ENCODE measurements around the gene CBX7.

CBX7 gene

DNA sequence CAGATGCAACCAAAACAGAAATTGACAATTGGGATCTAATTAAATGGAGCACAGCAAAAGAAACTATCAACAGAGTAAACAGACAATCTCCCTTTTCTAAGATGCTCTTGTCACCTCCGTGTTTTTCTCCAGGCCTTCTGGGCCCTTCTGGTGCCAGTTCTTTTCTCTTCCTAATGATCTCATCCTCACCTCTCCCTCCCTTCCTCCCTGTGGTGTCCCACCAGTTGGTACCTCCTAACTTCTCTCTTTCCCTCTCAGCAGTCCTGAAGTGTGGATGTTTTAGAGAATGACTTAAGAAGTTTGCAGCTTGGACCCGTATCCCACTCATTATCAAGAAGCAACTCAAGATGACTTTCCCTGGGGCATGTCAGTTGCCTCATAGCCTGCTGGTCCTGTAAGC is 49.0 kb downstream of the CBX7 start:
- DNase-seq (ENCODE audit: low read depth, low spot score) = no peak
- Histone ChIP-seq H3K4me1 (ENCODE audit: control insufficient read depth, insufficient read depth, low read length) (peaks cover 4% of the 10 kb centered on the region), H3K27ac (ENCODE audit: low read length) (no peak overlapping the region), H3K9me3 (ENCODE audit: control insufficient read depth, insufficient read depth, low read length) (no peaks in the 10 kb centered on the region), H3K27me3 (ENCODE audit: control insufficient read depth, insufficient read depth, low read length) (no peaks in the 10 kb centered on the region), H3K4me3 (ENCODE audit: low read length) (no peak overlapping the region), H3K36me3 (ENCODE audit: control insufficient read depth, insufficient read depth, low read length) (no peaks in the 10 kb centered on the region)
- WGBS (ENCODE audit: insufficient coverage, insufficient read length) = no CpG with 5 or more reads among the region's 2 CpGs

DNA sequence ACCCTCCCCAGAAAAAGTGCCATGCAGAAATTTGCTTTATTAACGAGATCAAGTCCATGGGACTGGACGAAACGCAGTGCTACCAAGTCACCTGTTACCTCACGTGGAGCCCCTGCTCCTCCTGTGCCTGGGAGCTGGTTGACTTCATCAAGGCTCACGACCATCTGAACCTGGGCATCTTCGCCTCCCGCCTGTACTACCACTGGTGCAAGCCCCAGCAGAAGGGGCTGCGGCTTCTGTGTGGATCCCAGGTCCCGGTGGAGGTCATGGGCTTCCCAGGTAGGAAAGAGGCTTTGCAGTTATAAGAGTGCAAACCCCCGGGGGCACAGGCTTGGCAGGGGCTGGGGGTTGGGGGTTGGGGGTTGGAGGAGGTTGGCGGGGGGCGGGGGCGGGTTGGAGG is 51.3 kb downstream of the CBX7 start:
- no CpG with 5 or more reads among the region's 13 CpGs for WGBS (ENCODE audit: insufficient coverage, insufficient read length)
- Histone ChIP-seq H3K4me3 (ENCODE audit: low read length) (no peak overlapping the region), H3K9me3 (ENCODE audit: control insufficient read depth, insufficient read depth, low read length) (no peaks in the 10 kb centered on the region), H3K36me3 (ENCODE audit: control insufficient read depth, insufficient read depth, low read length) (no peaks in the 10 kb centered on the region), H3K27me3 (ENCODE audit: control insufficient read depth, insufficient read depth, low read length) (no peaks in the 10 kb centered on the region), H3K4me1 (ENCODE audit: control insufficient read depth, insufficient read depth, low read length) (peaks cover 8% of the 10 kb centered on the region), H3K27ac (ENCODE audit: low read length) (no peak overlapping the region)
- DNase-seq (ENCODE audit: low read depth, low spot score) = no peak

DNA sequence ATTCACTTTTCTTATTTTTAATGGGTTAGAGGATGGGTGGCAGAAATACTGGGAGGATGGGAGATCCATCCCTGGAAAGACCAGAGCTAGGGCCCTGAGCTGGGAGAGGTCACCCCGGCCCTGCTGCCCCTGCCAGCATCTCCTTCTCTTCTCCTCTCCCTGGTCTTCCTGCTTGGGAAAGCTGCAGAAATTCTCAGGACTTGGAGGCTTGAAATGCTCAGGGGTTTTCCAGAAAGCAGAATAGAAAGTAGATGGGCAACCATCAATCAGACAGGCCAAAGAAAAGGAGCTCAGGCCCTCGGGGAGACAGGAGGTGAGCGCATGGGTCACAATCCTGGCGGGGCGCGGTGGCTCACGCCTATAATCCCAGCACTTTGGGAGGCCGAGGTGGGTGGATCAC is 53.9 kb downstream of the CBX7 start:
- H3K9me3 ChIP-seq (ENCODE audit: control insufficient read depth, insufficient read depth, low read length) = no peaks in the 10 kb centered on the region
- no peak overlapping the region for H3K4me3 ChIP-seq (ENCODE audit: low read length)
- no peaks in the 10 kb centered on the region for H3K27me3 ChIP-seq (ENCODE audit: control insufficient read depth, insufficient read depth, low read length)
- no CpG with 5 or more reads among the region's 8 CpGs for WGBS (ENCODE audit: insufficient coverage, insufficient read length)
- peaks cover 8% of the 10 kb centered on the region for H3K4me1 ChIP-seq (ENCODE audit: control insufficient read depth, insufficient read depth, low read length)
- H3K36me3 ChIP-seq (ENCODE audit: control insufficient read depth, insufficient read depth, low read length) = no peaks in the 10 kb centered on the region
- H3K27ac ChIP-seq (ENCODE audit: low read length) = no peak overlapping the region
- DNase-seq (ENCODE audit: low read depth, low spot score) = no peak

DNA sequence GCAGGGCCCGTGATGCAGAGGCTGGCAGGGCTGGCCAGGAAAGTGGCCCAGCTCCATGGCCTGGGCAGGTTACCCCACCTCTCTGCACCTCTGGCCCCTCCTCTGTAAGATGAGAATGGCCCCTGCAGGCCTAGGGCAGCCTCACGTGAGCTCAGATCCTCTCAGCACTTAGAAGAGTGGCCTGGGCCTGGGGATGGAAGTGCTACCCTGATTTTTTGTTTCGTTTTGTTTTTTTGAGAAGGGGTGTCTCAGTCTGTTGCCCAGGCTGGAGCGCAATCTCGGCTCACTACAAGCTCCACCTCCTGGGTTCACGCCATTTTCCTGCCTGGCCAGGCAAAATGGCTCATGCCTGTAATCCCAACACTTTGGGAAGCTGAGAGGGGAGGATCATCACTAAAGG is 54.5 kb downstream of the CBX7 start:
- H3K36me3 ChIP-seq (ENCODE audit: control insufficient read depth, insufficient read depth, low read length) = no peaks in the 10 kb centered on the region
- H3K4me3 ChIP-seq (ENCODE audit: low read length) = no peak overlapping the region
- DNase-seq (ENCODE audit: low read depth, low spot score) = no peak
- no peaks in the 10 kb centered on the region for H3K9me3 ChIP-seq (ENCODE audit: control insufficient read depth, insufficient read depth, low read length)
- peaks cover 8% of the 10 kb centered on the region for H3K4me1 ChIP-seq (ENCODE audit: control insufficient read depth, insufficient read depth, low read length)
- H3K27ac ChIP-seq (ENCODE audit: low read length) = no peak overlapping the region
- no CpG with 5 or more reads among the region's 6 CpGs for WGBS (ENCODE audit: insufficient coverage, insufficient read length)
- no peaks in the 10 kb centered on the region for H3K27me3 ChIP-seq (ENCODE audit: control insufficient read depth, insufficient read depth, low read length)

DNA sequence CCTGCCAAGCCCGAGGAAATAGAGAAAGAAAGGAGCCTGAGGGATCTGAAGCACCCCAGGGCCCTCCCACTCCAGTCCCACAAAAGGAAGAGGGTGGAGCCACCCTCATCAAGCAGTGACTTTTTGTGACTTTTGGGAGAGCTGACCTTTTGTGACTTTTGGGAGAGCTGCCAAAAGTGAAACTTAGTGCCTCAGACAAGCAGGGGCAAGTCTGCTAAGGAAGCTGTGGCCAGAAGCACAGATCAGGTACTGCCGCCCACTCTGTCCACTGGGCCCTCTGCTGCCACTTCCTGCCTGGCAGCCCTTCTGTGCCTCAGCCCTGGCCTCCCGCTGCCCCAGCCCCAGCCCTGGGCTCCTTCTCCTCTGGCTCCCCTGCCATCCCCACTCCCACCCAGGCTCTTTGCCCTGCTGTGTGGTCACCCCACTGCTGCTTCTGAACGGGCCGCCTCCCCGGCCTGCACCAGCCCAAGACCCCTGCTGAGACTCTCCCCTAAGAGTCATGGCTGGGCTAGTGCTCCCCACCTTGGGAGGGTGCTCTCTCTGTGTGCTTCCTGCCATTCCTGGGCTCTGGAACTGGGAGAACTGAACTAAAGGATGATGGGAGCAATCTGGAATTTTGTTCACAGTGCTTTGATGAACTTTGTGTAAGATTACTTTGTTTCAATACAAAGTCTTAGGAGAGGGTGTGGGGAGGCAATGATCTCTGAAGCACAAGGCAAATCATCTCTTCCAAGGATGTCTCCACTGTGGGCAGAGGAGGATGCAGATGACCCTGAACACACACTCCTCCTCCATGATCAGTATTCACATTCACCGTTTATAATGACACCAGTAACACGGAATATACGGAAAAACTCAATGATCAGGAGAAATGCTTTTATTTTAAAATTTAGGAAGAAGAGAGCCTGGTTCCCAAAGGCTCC is 55.1 kb downstream of the CBX7 start, which contains the start of gene APOBEC3H:
Gene APOBEC3H, plus strand, starts transcription at position 147 of the 923 bp plus-strand sequence. CDS start 3,035 bp downstream, outside the sequence.
- no CpG with 5 or more reads among the region's 9 CpGs for WGBS (ENCODE audit: insufficient coverage, insufficient read length)
- no peak for DNase-seq (ENCODE audit: low read depth, low spot score)
- Histone ChIP-seq H3K27me3 (ENCODE audit: control insufficient read depth, insufficient read depth, low read length) (no peaks in the 10 kb centered on the region), H3K4me3 (ENCODE audit: low read length) (no peak within 1 kb of the TSS), H3K36me3 (ENCODE audit: control insufficient read depth, insufficient read depth, low read length) (no peaks in the 10 kb centered on the region), H3K4me1 (ENCODE audit: control insufficient read depth, insufficient read depth, low read length) (peaks cover 8% of the 10 kb centered on the region), H3K9me3 (ENCODE audit: control insufficient read depth, insufficient read depth, low read length) (no peaks in the 10 kb centered on the region), H3K27ac (ENCODE audit: low read length) (no peak within 1 kb of the TSS)

DNA sequence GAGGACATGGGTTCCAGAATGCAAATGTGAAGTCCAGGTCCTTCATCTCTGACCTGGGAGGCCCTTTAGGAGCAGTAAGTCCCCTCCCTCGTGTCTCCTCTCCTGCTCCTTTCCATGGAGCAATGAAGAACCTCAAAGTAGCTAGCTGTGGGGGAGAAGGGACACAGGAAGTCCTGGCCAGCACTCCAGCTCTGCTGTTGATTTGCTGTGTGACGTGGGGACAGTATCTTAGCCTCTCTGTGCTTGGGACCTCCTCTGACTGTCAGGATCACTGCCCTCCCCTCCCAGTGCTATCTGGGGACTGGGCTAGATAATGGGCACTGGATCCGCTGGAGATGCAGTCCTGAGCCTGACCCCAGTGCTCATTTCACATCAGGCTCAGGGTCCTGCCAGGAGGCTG is 56.5 kb downstream of the CBX7 start:
- H3K36me3 ChIP-seq (ENCODE audit: control insufficient read depth, insufficient read depth, low read length) = no peaks in the 10 kb centered on the region
- no peak overlapping the region for H3K27ac ChIP-seq (ENCODE audit: low read length)
- H3K27me3 ChIP-seq (ENCODE audit: control insufficient read depth, insufficient read depth, low read length) = no peaks in the 10 kb centered on the region
- no peak for DNase-seq (ENCODE audit: low read depth, low spot score)
- WGBS (ENCODE audit: insufficient coverage, insufficient read length) = no CpG with 5 or more reads among the region's 3 CpGs
- H3K4me1 ChIP-seq (ENCODE audit: control insufficient read depth, insufficient read depth, low read length) = peaks cover 3% of the 10 kb centered on the region
- H3K9me3 ChIP-seq (ENCODE audit: control insufficient read depth, insufficient read depth, low read length) = no peaks in the 10 kb centered on the region
- no peak overlapping the region for H3K4me3 ChIP-seq (ENCODE audit: low read length)

DNA sequence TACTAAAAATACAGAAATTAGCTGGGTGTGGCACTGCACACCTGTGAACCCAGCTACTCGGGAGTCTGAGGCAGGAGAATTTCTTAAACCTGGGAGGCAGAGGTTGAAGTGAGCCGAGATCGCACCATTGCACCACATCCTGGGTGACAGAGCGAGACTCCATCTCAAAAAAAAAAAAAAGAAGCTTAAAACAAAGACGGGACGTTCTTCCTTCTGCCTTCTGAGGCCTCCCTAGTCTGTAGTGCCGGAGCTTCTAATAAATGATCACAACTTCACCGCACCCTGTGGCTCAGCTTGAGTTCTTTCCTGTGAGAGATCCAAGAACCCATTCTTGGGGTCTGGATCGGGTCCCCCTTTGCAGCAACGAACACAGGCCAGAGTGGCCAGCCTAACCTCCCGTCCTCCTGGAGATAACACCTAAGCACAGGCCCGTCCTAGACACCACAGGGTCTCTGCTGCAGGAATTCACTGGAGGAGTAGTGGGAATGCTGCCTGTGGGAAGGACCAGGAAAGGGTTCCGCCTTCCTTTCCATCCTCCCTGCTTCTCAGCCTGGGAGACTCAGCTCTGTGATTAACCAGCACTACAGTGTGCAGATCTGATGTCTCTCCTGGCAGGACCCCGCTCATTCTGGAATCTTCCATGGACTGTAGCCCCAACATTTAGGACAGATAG is 57.6 kb downstream of the CBX7 start:
- peaks cover 3% of the 10 kb centered on the region for H3K4me1 ChIP-seq (ENCODE audit: control insufficient read depth, insufficient read depth, low read length)
- H3K36me3 ChIP-seq (ENCODE audit: control insufficient read depth, insufficient read depth, low read length) = no peaks in the 10 kb centered on the region
- no peak overlapping the region for H3K27ac ChIP-seq (ENCODE audit: low read length)
- no peak for DNase-seq (ENCODE audit: low read depth, low spot score)
- H3K27me3 ChIP-seq (ENCODE audit: control insufficient read depth, insufficient read depth, low read length) = no peaks in the 10 kb centered on the region
- no peak overlapping the region for H3K4me3 ChIP-seq (ENCODE audit: low read length)
- no peaks in the 10 kb centered on the region for H3K9me3 ChIP-seq (ENCODE audit: control insufficient read depth, insufficient read depth, low read length)
- no CpG with 5 or more reads among the region's 14 CpGs for WGBS (ENCODE audit: insufficient coverage, insufficient read length)

DNA sequence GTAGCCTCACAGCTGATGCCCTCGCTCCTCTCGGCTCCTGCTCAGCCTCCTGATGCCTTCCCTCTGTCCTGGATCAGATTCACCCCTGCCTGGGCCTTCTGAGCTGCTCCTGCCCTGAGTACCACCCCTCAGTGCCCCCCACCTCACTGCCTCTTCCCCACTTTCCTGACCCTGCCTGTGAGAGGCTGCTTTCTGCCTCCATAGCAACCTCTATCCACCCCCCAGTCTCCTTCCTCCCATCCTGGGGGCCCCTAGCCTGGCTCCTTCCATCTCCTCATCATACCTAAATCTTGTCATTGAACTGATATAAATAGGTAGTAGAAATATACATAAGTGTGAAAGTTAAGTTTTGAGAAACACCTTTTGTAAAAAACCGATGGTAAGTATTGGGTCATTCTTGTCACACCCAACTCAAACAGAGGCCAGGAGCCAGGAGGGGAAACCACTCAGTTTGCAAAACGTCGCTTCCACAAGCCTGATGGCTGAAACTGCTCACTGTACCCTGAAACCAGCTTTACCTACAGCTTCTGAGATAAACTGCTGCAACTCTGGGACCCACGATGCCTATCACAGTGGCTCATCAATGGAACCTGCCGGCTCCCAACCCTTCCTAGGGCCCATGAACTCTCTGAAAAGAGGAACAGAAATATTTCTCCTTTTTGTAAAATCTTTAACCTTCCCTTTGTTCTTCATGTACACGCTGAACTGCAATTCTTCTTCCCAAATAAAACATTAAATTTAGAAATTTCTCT is 60.2 kb downstream of the CBX7 start:
- Histone ChIP-seq H3K27ac (ENCODE audit: low read length) (no peak overlapping the region), H3K9me3 (ENCODE audit: control insufficient read depth, insufficient read depth, low read length) (no peaks in the 10 kb centered on the region), H3K4me3 (ENCODE audit: low read length) (no peak overlapping the region), H3K4me1 (ENCODE audit: control insufficient read depth, insufficient read depth, low read length) (peaks cover 3% of the 10 kb centered on the region), H3K36me3 (ENCODE audit: control insufficient read depth, insufficient read depth, low read length) (no peaks in the 10 kb centered on the region), H3K27me3 (ENCODE audit: control insufficient read depth, insufficient read depth, low read length) (no peaks in the 10 kb centered on the region)
- 100% methylated on average over 1 of the region's 8 CpGs for whole genome bisulfite sequencing (ENCODE audit: insufficient coverage, insufficient read length)
- DNase-seq (ENCODE audit: low read depth, low spot score) = no peak

DNA sequence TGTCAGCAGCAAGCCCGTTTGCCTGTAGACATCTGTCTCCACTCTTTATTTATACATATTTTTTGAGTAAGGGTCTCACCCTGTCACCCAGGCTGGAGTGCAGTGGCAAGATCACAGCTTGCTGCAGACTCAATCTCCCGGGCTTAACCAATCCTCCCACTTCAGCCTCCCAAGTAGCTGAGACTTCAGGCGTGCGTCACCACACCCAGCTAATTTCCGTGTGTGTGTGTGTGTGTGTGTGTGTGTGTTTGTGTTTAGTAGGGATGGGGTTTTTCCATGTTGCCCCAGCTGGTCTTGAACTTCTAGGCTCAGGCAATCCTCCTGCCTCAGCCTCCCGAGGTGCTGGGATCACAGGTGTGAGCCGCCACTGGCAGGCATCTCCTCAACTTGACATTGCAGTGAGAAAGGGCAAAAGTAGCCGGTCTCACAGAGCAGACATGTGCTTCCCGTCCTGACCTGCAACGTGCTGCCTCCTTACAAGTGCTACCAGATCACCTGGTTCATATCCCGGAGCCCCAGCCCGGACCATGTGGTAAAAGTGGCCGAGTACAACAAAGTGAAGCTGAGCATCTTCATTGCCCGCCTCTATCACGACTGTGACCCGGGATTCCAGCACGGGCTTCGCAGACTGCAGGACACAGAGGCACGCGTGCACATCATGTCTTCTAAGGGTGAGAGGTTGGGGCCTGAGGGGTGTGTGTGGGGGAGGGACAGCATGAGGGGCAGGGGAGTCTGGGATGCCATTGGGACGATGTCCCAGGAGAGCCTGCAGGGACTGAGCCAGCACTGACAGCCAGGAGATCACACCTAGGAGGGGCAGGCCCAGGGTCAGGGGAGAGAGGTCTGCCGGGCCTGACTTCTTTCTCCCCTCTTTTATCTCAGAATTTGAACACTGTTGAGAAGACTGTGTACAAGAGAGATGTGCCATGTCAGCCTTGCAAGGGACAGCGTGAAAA is 61.1 kb downstream of the CBX7 start:
- no CpG with 5 or more reads among the region's 23 CpGs for WGBS (ENCODE audit: insufficient coverage, insufficient read length)
- H3K27ac ChIP-seq (ENCODE audit: low read length) = no peak overlapping the region

More for the DNA sequence above, 61.1 kb downstream of the CBX7 start:
- no peak overlapping the region for H3K4me3 ChIP-seq (ENCODE audit: low read length)
- H3K4me1 ChIP-seq (ENCODE audit: control insufficient read depth, insufficient read depth, low read length) = peaks cover 2% of the 10 kb centered on the region
- DNase-seq (ENCODE audit: low read depth, low spot score) = no peak
- H3K27me3 ChIP-seq (ENCODE audit: control insufficient read depth, insufficient read depth, low read length) = no peaks in the 10 kb centered on the region
- H3K9me3 ChIP-seq (ENCODE audit: control insufficient read depth, insufficient read depth, low read length) = no peaks in the 10 kb centered on the region
- H3K36me3 ChIP-seq (ENCODE audit: control insufficient read depth, insufficient read depth, low read length) = no peaks in the 10 kb centered on the region

Measured in iPS DF 6.9 (cell line).